HG03025 (cell line): ENCODE results near the gene AVPR2.

ENCODE experiments used
- ATAC-seq: cut with Tn5 transposase; IDR thresholded peaks from one replicate; pipeline ENCODE4 v1.9.1; 2021; ENCODE audit warnings: mild to moderate bottlenecking, moderate library complexity; ENCODE audit not compliant: unreplicated experiment, low FRiP score

AVPR2 gene

GRCh38 chrX:153929576-153929975, 25.1 kb downstream of the AVPR2 start:
- no peak for ATAC-seq

GRCh38 chrX:153930011-153930910, 25.8 kb downstream of the AVPR2 start:
- ATAC-seq: no peak

- ATAC-seq: no peak
Observed at GRCh38 chrX:153931151-153931550, 26.7 kb downstream of the AVPR2 start.

- no peak for ATAC-seq
Observed at GRCh38 chrX:153931748-153932147, 27.3 kb downstream of the AVPR2 start.

- ATAC-seq: no peak
Observed at GRCh38 chrX:153932220-153932915, 27.9 kb downstream of the AVPR2 start.

- no peak for ATAC-seq
Observed at GRCh38 chrX:153933748-153934147, 29.3 kb downstream of the AVPR2 start.

- no peak for ATAC-seq
Observed at GRCh38 chrX:153934148-153934761, 29.8 kb downstream of the AVPR2 start.

GRCh38 chrX:153934762-153935325, 30.4 kb downstream of the AVPR2 start, which contains the start of gene NAA10:
NAA10 (minus strand) TSS chrX:153935037; CDS start chrX:153934904, 133 bp downstream.
- ATAC-seq: peak; percentile 67

GRCh38 chrX:153935326-153935851, 30.9 kb downstream of the AVPR2 start:
- no peak for ATAC-seq

GRCh38 chrX:153937056-153937455, 32.6 kb downstream of the AVPR2 start:
- ATAC-seq: no peak

- ATAC-seq: no peak
Observed at GRCh38 chrX:153938226-153938786, 33.8 kb downstream of the AVPR2 start.

GRCh38 chrX:153939573-153939972, 35.1 kb downstream of the AVPR2 start:
- no peak for ATAC-seq

- no peak for ATAC-seq
Observed at GRCh38 chrX:153941336-153942252, 37.1 kb downstream of the AVPR2 start.

- no peak for ATAC-seq
Observed at GRCh38 chrX:153944140-153944799, 39.8 kb downstream of the AVPR2 start, which contains the start of gene RENBP. RENBP (minus strand) TSS chrX:153944643; CDS start chrX:153944610, 33 bp downstream.

GRCh38 chrX:153944800-153945150, 40.3 kb downstream of the AVPR2 start:
- no peak for ATAC-seq

- no peak for ATAC-seq
Observed at GRCh38 chrX:153945956-153946943, 41.8 kb downstream of the AVPR2 start.

- peak; percentile 47 for ATAC-seq
Observed at GRCh38 chrX:153947009-153947769, 42.7 kb downstream of the AVPR2 start.
